ENCODE results near the gene LILRA2. TPM values are rescaled to one million over a fixed set of nuclear protein-coding genes. Genes with fewer than 3 reads are reported as not detected.
"Not testable (repeated sequence)": the region's sequence is repeated elsewhere in the genome, so short reads cannot be mapped to it uniquely, and the experiment has no call there.

Gene LILRA2
- polyA plus RNA-seq, 1 donor (not counting 4 experiments of a cell fraction or from before 2014, with no cell fraction given), result not detected

- H3K4me1 ChIP-seq (ENCODE audit: control insufficient read depth, extremely low read depth, insufficient read depth, low read length), result no peaks in the 10 kb centered on the region
- H3K9me3 ChIP-seq (ENCODE audit: control insufficient read depth, low read depth, low read length), result peaks cover 4% of the 10 kb centered on the region
- H2AFZ ChIP-seq (ENCODE audit: control insufficient read depth, low read length), result no peak overlapping the region
- dilution Hi-C loops (cut with MboI; ENCODE audit: extremely low pct_ligation_motif_present, low sequenced_read_pairs), result no loop called here
- no peaks in the 10 kb centered on the region for H4K20me1 ChIP-seq (ENCODE audit: control insufficient read depth, extremely low read depth, insufficient read depth, low read length)
- H3K9ac ChIP-seq (ENCODE audit: control insufficient read depth, extremely low read depth, insufficient read depth, low read length), result no peak overlapping the region
- TF ChIP-seq EZH2 (IDR thresholded peaks at IDR 0.05; ENCODE audit: low read length) (no peak), CTCF (optimal IDR thresholded peaks at IDR 0.05 in 1 of 3, IDR thresholded peaks at IDR 0.05 in 1 of 3, conservative IDR thresholded peaks at IDR 0.05 in 1 of 3; ENCODE audit: extremely low read depth in 1 of 3, insufficient read depth in 2 of 3, low read length in 3 of 3) (no peak)
- H3K4me2 ChIP-seq (ENCODE audit: control insufficient read depth, extremely low read depth, insufficient read depth, low read depth, low read length), result no peak overlapping the region
- H3K9me1 ChIP-seq (ENCODE audit: control insufficient read depth, extremely low read depth, insufficient read depth, low read length), result no peaks in the 10 kb centered on the region
- H3K27ac ChIP-seq (ENCODE audit: control insufficient read depth, insufficient read depth, low read length), result no peak overlapping the region
- no peak for FAIRE-seq
- no peaks in the 10 kb centered on the region for H3K36me3 ChIP-seq (ENCODE audit: control insufficient read depth in 2 of 2, extremely low read depth in 1 of 2, insufficient read depth in 2 of 2, low read length in 2 of 2)
- no peak overlapping the region for H3K4me3 ChIP-seq (ENCODE audit: control insufficient read depth in 2 of 3, extremely low read depth in 1 of 3, insufficient read depth in 2 of 3, low read depth in 1 of 3, low read length in 3 of 3)
- no peaks in the 10 kb centered on the region for H3K27me3 ChIP-seq (ENCODE audit: control insufficient read depth, extremely low read depth, insufficient read depth, low read length)
- no peaks in the 10 kb centered on the region for H3K79me2 ChIP-seq (ENCODE audit: control insufficient read depth, insufficient read depth, low read length)
- DNase-seq (ENCODE audit: low read depth, low spot score), result no peak
These were observed 21.1 kb downstream of the LILRA2 start for GRCh38 chr19:54594737-54595136.

GRCh38 chr19:54595680-54596436 is 22.3 kb downstream of the LILRA2 start:
- H3K27me3 ChIP-seq (ENCODE audit: control insufficient read depth, extremely low read depth, insufficient read depth, low read length); dilution Hi-C loops (cut with MboI; ENCODE audit: extremely low pct_ligation_motif_present, low sequenced_read_pairs); H3K9me1 ChIP-seq (ENCODE audit: control insufficient read depth, extremely low read depth, insufficient read depth, low read length); H3K36me3 ChIP-seq (ENCODE audit: control insufficient read depth in 2 of 2, extremely low read depth in 1 of 2, insufficient read depth in 2 of 2, low read length in 2 of 2); H3K4me3 ChIP-seq (ENCODE audit: control insufficient read depth in 2 of 3, extremely low read depth in 1 of 3, insufficient read depth in 2 of 3, low read depth in 1 of 3, low read length in 3 of 3); H4K20me1 ChIP-seq (ENCODE audit: control insufficient read depth, extremely low read depth, insufficient read depth, low read length); H3K27ac ChIP-seq (ENCODE audit: control insufficient read depth, insufficient read depth, low read length); H3K9ac ChIP-seq (ENCODE audit: control insufficient read depth, extremely low read depth, insufficient read depth, low read length); H3K79me2 ChIP-seq (ENCODE audit: control insufficient read depth, insufficient read depth, low read length); H3K4me1 ChIP-seq (ENCODE audit: control insufficient read depth, extremely low read depth, insufficient read depth, low read length); FAIRE-seq; H3K9me3 ChIP-seq (ENCODE audit: control insufficient read depth, low read depth, low read length); H2AFZ ChIP-seq (ENCODE audit: control insufficient read depth, low read length); DNase-seq (ENCODE audit: low read depth, low spot score); H3K4me2 ChIP-seq (ENCODE audit: control insufficient read depth, extremely low read depth, insufficient read depth, low read depth, low read length): not testable (repeated sequence)

- no peak overlapping the region for H3K4me2 ChIP-seq (ENCODE audit: control insufficient read depth, extremely low read depth, insufficient read depth, low read depth, low read length)
- no peaks in the 10 kb centered on the region for H3K79me2 ChIP-seq (ENCODE audit: control insufficient read depth, insufficient read depth, low read length)
- dilution Hi-C loops (cut with MboI; ENCODE audit: extremely low pct_ligation_motif_present, low sequenced_read_pairs), result no loop called here
- no peaks in the 10 kb centered on the region for H3K27me3 ChIP-seq (ENCODE audit: control insufficient read depth, extremely low read depth, insufficient read depth, low read length)
- H3K9ac ChIP-seq (ENCODE audit: control insufficient read depth, extremely low read depth, insufficient read depth, low read length), result no peak overlapping the region
- no peaks in the 10 kb centered on the region for H3K9me1 ChIP-seq (ENCODE audit: control insufficient read depth, extremely low read depth, insufficient read depth, low read length)
- no peaks in the 10 kb centered on the region for H4K20me1 ChIP-seq (ENCODE audit: control insufficient read depth, extremely low read depth, insufficient read depth, low read length)
- H3K4me1 ChIP-seq (ENCODE audit: control insufficient read depth, extremely low read depth, insufficient read depth, low read length), result no peaks in the 10 kb centered on the region
- FAIRE-seq (no peak), DNase-seq (ENCODE audit: low read depth, low spot score) (no peak)
- no peaks in the 10 kb centered on the region for H3K36me3 ChIP-seq (ENCODE audit: control insufficient read depth in 2 of 2, extremely low read depth in 1 of 2, insufficient read depth in 2 of 2, low read length in 2 of 2)
- H2AFZ ChIP-seq (ENCODE audit: control insufficient read depth, low read length), result no peak overlapping the region
- H3K27ac ChIP-seq (ENCODE audit: control insufficient read depth, insufficient read depth, low read length), result no peak overlapping the region
- TF ChIP-seq CTCF (optimal IDR thresholded peaks at IDR 0.05 in 1 of 3, IDR thresholded peaks at IDR 0.05 in 1 of 3, conservative IDR thresholded peaks at IDR 0.05 in 1 of 3; ENCODE audit: extremely low read depth in 1 of 3, insufficient read depth in 2 of 3, low read length in 3 of 3), result no peak
- TF ChIP-seq EZH2 (IDR thresholded peaks at IDR 0.05; ENCODE audit: low read length), result no peak
- no peak overlapping the region for H3K4me3 ChIP-seq (ENCODE audit: control insufficient read depth in 2 of 3, extremely low read depth in 1 of 3, insufficient read depth in 2 of 3, low read depth in 1 of 3, low read length in 3 of 3)
- no peaks in the 10 kb centered on the region for H3K9me3 ChIP-seq (ENCODE audit: control insufficient read depth, low read depth, low read length)
These were observed 26.6 kb downstream of the LILRA2 start for GRCh38 chr19:54600212-54600611.
